Liver (tissue), 9 donors: ENCODE measurements around the gene CAMK2B. TPM values are rescaled to one million over a fixed set of nuclear protein-coding genes. Genes with fewer than 3 reads are reported as not detected.

ENCODE experiments used
- DNase-seq: peaks from one replicate; pipeline ENCODE4 v3.0.0-alpha.2; 2017; ENCODE audit warnings: low spot score
- H3K27ac ChIP-seq, 2 donors: one replicate each; pipeline ENCODE4 v1.7.0; 2013; ENCODE audit warnings: inconsistent platforms in 2 of 2, low read length in 2 of 2, control low read depth in 1 of 2, low read depth in 1 of 2, mild to moderate bottlenecking in 1 of 2
- H3K27me3 ChIP-seq, 4 donors: one replicate each; pipeline versions ENCODE4 v1.6.1 to v1.7.0; 2013; ENCODE audit warnings: low read length in 3 of 4, inconsistent platforms in 1 of 4, mild to moderate bottlenecking in 1 of 4, moderate library complexity in 1 of 4; ENCODE audit not compliant: control insufficient read depth in 4 of 4, insufficient read depth in 4 of 4
- H3K36me3 ChIP-seq, 4 donors: one replicate each; pipeline versions ENCODE4 v1.6.1 to v1.7.0; 2013; ENCODE audit warnings: low read length in 3 of 4, mild to moderate bottlenecking in 3 of 4, low read depth in 1 of 4, moderate library complexity in 1 of 4; ENCODE audit not compliant: control insufficient read depth in 4 of 4, insufficient read depth in 3 of 4
- H3K4me1 ChIP-seq, 4 donors: one replicate each; pipeline versions ENCODE4 v1.6.1 to v1.7.0; 2013; ENCODE audit warnings: low read length in 3 of 4, mild to moderate bottlenecking in 3 of 4, moderate library complexity in 1 of 4; ENCODE audit not compliant: control insufficient read depth in 4 of 4, insufficient read depth in 4 of 4
- H3K4me3 ChIP-seq, 3 donors: one replicate each; pipeline versions ENCODE4 v1.6.1 to v1.7.0; 2013; ENCODE audit warnings: low read length in 3 of 3, control low read depth in 1 of 3, low read depth in 1 of 3, mild to moderate bottlenecking in 1 of 3
- H3K9ac ChIP-seq, 2 donors: one replicate each; pipeline ENCODE4 v1.7.0; 2013; ENCODE audit warnings: low read length in 2 of 2, mild to moderate bottlenecking in 2 of 2, moderate library complexity in 2 of 2, control low read depth in 1 of 2, low read depth in 1 of 2
- H3K9me3 ChIP-seq, 4 donors: one replicate each; pipeline versions ENCODE4 v1.6.1 to v1.7.0; 2013; ENCODE audit warnings: low read length in 3 of 4; ENCODE audit not compliant: control insufficient read depth in 4 of 4
- EGR1 ChIP-seq, 2 donors: IDR thresholded peaks; 2 replicates each; pipeline ENCODE4 v1.6.1; 2016 to 2018; ENCODE audit warnings: antibody characterized with exemption in 2 of 2, low read depth in 2 of 2
- FOXA1 ChIP-seq: IDR thresholded peaks from 2 replicates; pipeline ENCODE4 v1.6.1; 2016; ENCODE audit warnings: antibody characterized with exemption
- FOXA2 ChIP-seq: IDR thresholded peaks from 2 replicates; pipeline ENCODE4 v1.6.1; 2016; ENCODE audit warnings: antibody characterized with exemption
- GABPA ChIP-seq, 2 donors: IDR thresholded peaks in 1 of 2; conservative IDR thresholded peaks in 1 of 2; 2 replicates each; pipeline ENCODE4 v1.6.1; 2016; ENCODE audit warnings: antibody characterized with exemption in 2 of 2, mild to moderate bottlenecking in 1 of 2, moderate library complexity in 1 of 2
- HNF4A ChIP-seq, 2 donors: conservative IDR thresholded peaks; 2 replicates each; pipeline ENCODE4 v1.6.1; 2016; ENCODE audit warnings: antibody characterized with exemption in 2 of 2, mild to moderate bottlenecking in 2 of 2
- JUND ChIP-seq, 2 donors: IDR thresholded peaks; 2 replicates each; pipeline ENCODE4 v1.6.1; 2016; ENCODE audit warnings: antibody characterized with exemption in 2 of 2
- RAD21 ChIP-seq, 2 donors: IDR thresholded peaks; 2 replicates each; pipeline ENCODE4 v1.6.1; 2016; ENCODE audit warnings: antibody characterized with exemption in 2 of 2, mild to moderate bottlenecking in 2 of 2
- TAF1 ChIP-seq: conservative IDR thresholded peaks from 2 replicates; pipeline ENCODE4 v1.6.1; 2016; ENCODE audit warnings: antibody characterized with exemption, mild to moderate bottlenecking
- YY1 ChIP-seq: IDR thresholded peaks from 2 replicates; pipeline ENCODE4 v1.6.1; 2016; ENCODE audit warnings: antibody characterized with exemption, mild to moderate bottlenecking
- WGBS: extraction: QIAGEN DNeasy Blood & Tissue Kit; methylation state at CpG from one replicate; pipeline ENCODE4 v1.1.7; 2013; 5-methylcytosine and 5-hydroxymethylcytosine counted together
- polyA plus RNA-seq, 2 donors: library from polyadenylated mRNA; stranded (reverse) in 1 of 2; unstranded in 1 of 2; fragments of 200-250 nt in 1 of 2; fragments of >200 nt in 1 of 2; fragmentation: Nextera tagmentation in 1 of 2; extraction: Ambion mirVana in 1 of 2; gene quantifications; one replicate each; pipeline versions ENCODE4 v1.2.1 to v1.2.3, GENCODE V29; 2013 to 2015
- total RNA-seq, 2 donors: library from RNA; depleted of rRNA; stranded (reverse); fragments of >200 nt; gene quantifications; one replicate each; pipeline ENCODE4 v1.2.3, GENCODE V29; 2014
- TF ChIP-seq, protein P1 (sequence below): IDR thresholded peaks from 2 replicates; pipeline ENCODE4 v1.6.1; 2016; ENCODE audit warnings: antibody characterized with exemption
- TF ChIP-seq, protein P2 (sequence below): IDR thresholded peaks from 2 replicates; pipeline ENCODE4 v1.6.1; 2016; ENCODE audit warnings: antibody characterized with exemption
- TF ChIP-seq, protein P3 (sequence below): IDR thresholded peaks from 2 replicates; pipeline ENCODE4 v1.6.1; 2016; ENCODE audit warnings: antibody characterized with exemption, mild to moderate bottlenecking
- TF ChIP-seq, protein P4 (sequence below): IDR thresholded peaks from 2 replicates; pipeline ENCODE4 v1.6.1; 2016; ENCODE audit warnings: antibody characterized with exemption
- donor health status: healthy.
- donor health status: healthy.
- donor health status: healthy.
- donor health status: healthy.
- donor health status: healthy.

CAMK2B gene
- total and polyA plus RNA-seq, 4 donors: 2.1 to 3.3 (median 2.2) TPM; not detected in 1

DNA sequence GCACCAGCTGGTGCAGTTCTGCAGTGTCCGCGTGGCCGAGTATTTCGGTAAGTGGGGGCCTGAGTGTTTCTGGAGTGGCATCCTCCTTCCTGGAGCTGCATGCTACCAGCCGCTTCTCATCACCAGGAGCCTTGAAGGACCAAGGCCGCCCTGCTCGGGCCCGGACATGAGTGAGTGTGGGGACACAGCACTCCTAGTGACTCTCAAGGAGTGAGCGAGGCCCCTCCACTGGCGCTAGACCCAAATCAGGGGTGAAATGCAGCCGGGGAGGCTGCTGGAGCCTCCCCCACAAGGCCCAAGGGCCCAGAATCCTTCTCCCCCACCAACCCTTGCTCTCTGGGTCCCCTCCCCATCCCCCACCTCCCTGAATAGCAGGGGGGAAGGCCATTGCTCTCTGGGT lies 48.0 kb downstream of the CAMK2B start:
- TF ChIP-seq FOXA2 (no peak), HNF4A (conservative IDR thresholded peaks at IDR 0.05) (no peak), TAF1 (no peak), YY1 (no peak)
- TF ChIP-seq, protein P1, sequence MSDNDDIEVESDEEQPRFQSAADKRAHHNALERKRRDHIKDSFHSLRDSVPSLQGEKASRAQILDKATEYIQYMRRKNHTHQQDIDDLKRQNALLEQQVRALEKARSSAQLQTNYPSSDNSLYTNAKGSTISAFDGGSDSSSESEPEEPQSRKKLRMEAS: no peak
- Histone ChIP-seq H3K9me3 (no peaks in the 10 kb centered on the region), H3K9ac (no peak overlapping the region), H3K27ac (no peak overlapping the region), H3K4me1 (no peaks in the 10 kb centered on the region), H3K27me3 (no peaks in the 10 kb centered on the region), H3K4me3 (no peak overlapping the region), H3K36me3 (no peaks in the 10 kb centered on the region)
- WGBS: 95% methylated on average over 11 of the region's 11 CpGs
- DNase-seq: no peak

DNA sequence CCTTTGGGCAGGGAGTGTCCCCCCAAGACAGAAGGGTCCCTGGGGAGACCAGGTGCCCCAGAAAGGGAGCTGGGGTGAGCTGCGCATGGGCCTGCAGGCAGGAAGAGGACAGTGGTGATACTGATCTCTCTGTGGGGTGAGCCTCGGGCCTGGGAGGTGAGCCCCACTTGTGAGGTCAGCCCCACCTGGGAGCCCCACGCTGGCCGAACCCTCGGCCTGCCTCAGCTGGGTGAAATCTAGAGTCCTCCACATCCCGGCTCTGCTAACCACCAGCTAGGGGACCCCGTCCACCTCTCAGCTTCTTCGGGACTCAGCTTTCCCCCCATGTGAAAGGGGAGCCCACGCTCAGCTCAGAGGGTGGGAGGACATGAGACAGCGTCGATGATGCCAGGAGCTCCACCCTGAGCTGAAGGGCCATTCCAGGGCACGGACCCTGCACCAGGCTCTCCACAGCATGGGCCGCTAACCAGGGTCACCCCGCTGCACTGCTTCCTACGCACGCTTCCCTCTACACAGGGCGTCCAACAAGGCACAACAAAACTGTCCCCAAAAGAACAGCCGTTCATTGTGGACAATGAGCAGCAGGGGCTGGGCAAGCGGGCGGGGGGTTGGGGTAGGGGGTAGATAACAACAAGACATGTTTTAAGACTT lies 48.7 kb downstream of the CAMK2B start:
- no peaks in the 10 kb centered on the region for H3K9me3 ChIP-seq
- H3K4me1 ChIP-seq: no peaks in the 10 kb centered on the region
- no peak overlapping the region for H3K9ac ChIP-seq
- TF ChIP-seq, protein P2, sequence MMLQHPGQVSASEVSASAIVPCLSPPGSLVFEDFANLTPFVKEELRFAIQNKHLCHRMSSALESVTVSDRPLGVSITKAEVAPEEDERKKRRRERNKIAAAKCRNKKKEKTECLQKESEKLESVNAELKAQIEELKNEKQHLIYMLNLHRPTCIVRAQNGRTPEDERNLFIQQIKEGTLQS: no peak
- TF ChIP-seq FOXA2: no peak
- no peaks in the 10 kb centered on the region for H3K36me3 ChIP-seq
- no peak overlapping the region for H3K4me3 ChIP-seq
- 95% methylated on average over 20 of the region's 20 CpGs for WGBS
- DNase-seq: no peak
- H3K27ac ChIP-seq: no peak overlapping the region
- H3K27me3 ChIP-seq: no peaks in the 10 kb centered on the region

DNA sequence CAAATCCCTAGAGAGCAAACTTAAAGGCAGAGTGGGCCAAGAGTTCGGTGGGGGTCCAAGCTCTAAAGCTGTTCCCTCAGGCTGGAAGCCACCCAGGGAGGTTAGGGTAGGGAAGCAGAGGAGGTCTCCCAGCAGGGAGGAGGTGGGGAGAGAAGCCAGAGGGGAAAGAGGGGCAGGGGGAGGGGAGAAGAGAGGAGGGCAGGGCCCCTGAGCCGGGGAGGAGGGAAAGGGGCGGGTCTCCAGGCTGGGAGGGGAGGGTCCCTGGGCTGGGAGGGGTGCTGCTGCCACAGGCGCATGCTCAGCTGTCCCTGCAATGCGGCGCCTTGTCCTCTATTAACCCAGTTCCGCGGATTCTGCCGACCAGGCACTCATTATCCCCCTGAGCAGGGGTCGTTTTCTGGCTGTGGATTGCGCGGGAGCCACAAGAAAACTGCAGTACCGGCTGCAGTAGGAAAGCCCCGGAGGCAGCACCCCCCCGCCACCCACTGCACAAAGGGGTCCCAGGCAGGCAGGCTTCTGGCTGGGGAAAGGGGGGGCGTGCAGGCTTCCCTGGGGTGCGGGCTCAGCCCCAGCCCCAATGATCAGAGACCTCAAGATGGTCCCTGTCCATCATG lies 49.3 kb downstream of the CAMK2B start:
- no peak for DNase-seq
- Histone ChIP-seq H3K27me3 (no peaks in the 10 kb centered on the region), H3K9ac (no peak overlapping the region), H3K4me1 (no peaks in the 10 kb centered on the region), H3K4me3 (no peak overlapping the region), H3K36me3 (no peaks in the 10 kb centered on the region), H3K27ac (no peak overlapping the region), H3K9me3 (no peaks in the 10 kb centered on the region)
- 46% methylated on average over 17 of the region's 17 CpGs for WGBS
- TF ChIP-seq, protein P3, sequence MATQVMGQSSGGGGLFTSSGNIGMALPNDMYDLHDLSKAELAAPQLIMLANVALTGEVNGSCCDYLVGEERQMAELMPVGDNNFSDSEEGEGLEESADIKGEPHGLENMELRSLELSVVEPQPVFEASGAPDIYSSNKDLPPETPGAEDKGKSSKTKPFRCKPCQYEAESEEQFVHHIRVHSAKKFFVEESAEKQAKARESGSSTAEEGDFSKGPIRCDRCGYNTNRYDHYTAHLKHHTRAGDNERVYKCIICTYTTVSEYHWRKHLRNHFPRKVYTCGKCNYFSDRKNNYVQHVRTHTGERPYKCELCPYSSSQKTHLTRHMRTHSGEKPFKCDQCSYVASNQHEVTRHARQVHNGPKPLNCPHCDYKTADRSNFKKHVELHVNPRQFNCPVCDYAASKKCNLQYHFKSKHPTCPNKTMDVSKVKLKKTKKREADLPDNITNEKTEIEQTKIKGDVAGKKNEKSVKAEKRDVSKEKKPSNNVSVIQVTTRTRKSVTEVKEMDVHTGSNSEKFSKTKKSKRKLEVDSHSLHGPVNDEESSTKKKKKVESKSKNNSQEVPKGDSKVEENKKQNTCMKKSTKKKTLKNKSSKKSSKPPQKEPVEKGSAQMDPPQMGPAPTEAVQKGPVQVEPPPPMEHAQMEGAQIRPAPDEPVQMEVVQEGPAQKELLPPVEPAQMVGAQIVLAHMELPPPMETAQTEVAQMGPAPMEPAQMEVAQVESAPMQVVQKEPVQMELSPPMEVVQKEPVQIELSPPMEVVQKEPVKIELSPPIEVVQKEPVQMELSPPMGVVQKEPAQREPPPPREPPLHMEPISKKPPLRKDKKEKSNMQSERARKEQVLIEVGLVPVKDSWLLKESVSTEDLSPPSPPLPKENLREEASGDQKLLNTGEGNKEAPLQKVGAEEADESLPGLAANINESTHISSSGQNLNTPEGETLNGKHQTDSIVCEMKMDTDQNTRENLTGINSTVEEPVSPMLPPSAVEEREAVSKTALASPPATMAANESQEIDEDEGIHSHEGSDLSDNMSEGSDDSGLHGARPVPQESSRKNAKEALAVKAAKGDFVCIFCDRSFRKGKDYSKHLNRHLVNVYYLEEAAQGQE: no peak
- no peak for TF ChIP-seq EGR1 (IDR thresholded peaks at IDR 0.05; ENCODE audit: low read depth in 2 of 2)
- TF ChIP-seq HNF4A (conservative IDR thresholded peaks at IDR 0.05): no peak
- no peak for TF ChIP-seq GABPA (IDR thresholded peaks at IDR 0.05 in 1 of 2, conservative IDR thresholded peaks at IDR 0.05 in 1 of 2)
- no peak for TF ChIP-seq RAD21 (IDR thresholded peaks at IDR 0.05)
- no peak for TF ChIP-seq JUND (IDR thresholded peaks at IDR 0.05)
- TF ChIP-seq, protein P4, sequence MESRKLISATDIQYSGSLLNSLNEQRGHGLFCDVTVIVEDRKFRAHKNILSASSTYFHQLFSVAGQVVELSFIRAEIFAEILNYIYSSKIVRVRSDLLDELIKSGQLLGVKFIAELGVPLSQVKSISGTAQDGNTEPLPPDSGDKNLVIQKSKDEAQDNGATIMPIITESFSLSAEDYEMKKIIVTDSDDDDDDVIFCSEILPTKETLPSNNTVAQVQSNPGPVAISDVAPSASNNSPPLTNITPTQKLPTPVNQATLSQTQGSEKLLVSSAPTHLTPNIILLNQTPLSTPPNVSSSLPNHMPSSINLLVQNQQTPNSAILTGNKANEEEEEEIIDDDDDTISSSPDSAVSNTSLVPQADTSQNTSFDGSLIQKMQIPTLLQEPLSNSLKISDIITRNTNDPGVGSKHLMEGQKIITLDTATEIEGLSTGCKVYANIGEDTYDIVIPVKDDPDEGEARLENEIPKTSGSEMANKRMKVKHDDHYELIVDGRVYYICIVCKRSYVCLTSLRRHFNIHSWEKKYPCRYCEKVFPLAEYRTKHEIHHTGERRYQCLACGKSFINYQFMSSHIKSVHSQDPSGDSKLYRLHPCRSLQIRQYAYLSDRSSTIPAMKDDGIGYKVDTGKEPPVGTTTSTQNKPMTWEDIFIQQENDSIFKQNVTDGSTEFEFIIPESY: no peak
- TF ChIP-seq FOXA2: no peak
- TF ChIP-seq FOXA1: no peak
